ENCODE measurements around the gene SERPINB3. TPM values are rescaled to one million over a fixed set of nuclear protein-coding genes. Genes with fewer than 3 reads are reported as not detected.

The SERPINB3 gene
- total RNA-seq, 6 experiments from 2014 or later: not detected

DNA sequence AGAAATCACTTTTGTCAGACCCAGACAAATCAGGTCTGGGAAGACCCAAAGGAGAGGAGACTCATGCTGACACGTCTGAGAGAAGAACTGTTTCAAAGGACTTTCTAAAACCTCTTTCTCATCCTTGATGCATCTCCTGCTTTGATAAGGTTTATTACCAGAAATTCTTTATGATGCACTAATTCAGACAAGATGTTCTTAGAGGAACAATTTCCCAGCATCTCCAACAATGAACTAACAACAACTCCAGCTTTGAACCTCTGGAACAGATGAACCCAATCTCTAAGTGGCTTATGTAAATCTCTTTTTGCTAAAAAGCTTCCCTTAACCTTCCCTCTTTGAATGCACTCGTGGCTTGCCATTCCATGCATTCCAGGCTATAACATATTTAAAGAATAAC lies 25.2 kb upstream of the SERPINB3 start:
- DNase-seq: no peak
- intact Hi-C loops (cut with DNase I): no loop called here
- no peak for ATAC-seq
- peaks cover 0 to 9% (median 0%) of the 10 kb centered on the region in 4 donors for H3K4me1 ChIP-seq
- WGBS (ENCODE audit: insufficient coverage, low coverage, low lambda C conversion rate, missing lambda C conversion rate): 48% methylated on average over 2 of the region's 2 CpGs
- H3K27ac ChIP-seq: no peak overlapping the region
- TF ChIP-seq, protein P1, sequence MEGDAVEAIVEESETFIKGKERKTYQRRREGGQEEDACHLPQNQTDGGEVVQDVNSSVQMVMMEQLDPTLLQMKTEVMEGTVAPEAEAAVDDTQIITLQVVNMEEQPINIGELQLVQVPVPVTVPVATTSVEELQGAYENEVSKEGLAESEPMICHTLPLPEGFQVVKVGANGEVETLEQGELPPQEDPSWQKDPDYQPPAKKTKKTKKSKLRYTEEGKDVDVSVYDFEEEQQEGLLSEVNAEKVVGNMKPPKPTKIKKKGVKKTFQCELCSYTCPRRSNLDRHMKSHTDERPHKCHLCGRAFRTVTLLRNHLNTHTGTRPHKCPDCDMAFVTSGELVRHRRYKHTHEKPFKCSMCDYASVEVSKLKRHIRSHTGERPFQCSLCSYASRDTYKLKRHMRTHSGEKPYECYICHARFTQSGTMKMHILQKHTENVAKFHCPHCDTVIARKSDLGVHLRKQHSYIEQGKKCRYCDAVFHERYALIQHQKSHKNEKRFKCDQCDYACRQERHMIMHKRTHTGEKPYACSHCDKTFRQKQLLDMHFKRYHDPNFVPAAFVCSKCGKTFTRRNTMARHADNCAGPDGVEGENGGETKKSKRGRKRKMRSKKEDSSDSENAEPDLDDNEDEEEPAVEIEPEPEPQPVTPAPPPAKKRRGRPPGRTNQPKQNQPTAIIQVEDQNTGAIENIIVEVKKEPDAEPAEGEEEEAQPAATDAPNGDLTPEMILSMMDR (IDR thresholded peaks at IDR 0.05): no peak
- H3K27me3 ChIP-seq: no peaks in the 10 kb centered on the region
- H3K4me3 ChIP-seq: no peak overlapping the region
- no peaks in the 10 kb centered on the region for H3K36me3 ChIP-seq
- H3K9me3 ChIP-seq: no peaks in the 10 kb centered on the region

DNA sequence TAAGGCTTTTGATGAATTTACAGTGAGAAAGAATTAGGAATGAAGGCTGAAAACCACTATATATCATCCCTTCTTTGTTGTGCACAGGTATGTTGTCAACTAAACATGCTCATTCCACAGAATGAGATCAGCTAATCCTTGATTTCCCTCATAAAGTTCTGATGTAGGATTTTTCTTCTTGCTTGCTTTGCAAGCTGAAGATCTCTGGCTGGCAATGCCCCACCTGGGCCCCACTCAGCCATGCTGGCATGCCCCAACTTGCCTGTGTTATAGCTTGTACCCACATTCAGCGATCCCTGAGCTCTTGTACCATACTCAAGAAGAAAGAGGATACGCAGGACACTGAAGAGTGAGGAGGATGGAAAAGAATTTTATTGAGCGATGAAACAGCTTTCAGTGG lies 23.0 kb upstream of the SERPINB3 start:
- Histone ChIP-seq H3K27me3 (no peaks in the 10 kb centered on the region), H3K36me3 (no peaks in the 10 kb centered on the region), H3K4me3 (no peak overlapping the region), H3K9me3 (no peaks in the 10 kb centered on the region), H3K27ac (no peak overlapping the region), H3K4me1 (peaks cover 0 to 13% (median 4%) of the 10 kb centered on the region in 4 donors)
- intact Hi-C loops (cut with DNase I): no loop called here
- WGBS (ENCODE audit: insufficient coverage, low coverage, low lambda C conversion rate, missing lambda C conversion rate): 80% methylated on average over 2 of the region's 3 CpGs
- no peak for DNase-seq
- ATAC-seq: no peak
- TF ChIP-seq POLR2A (IDR thresholded peaks at IDR 0.05): no peak
- TF ChIP-seq, protein P1 (IDR thresholded peaks at IDR 0.05): no peak

DNA sequence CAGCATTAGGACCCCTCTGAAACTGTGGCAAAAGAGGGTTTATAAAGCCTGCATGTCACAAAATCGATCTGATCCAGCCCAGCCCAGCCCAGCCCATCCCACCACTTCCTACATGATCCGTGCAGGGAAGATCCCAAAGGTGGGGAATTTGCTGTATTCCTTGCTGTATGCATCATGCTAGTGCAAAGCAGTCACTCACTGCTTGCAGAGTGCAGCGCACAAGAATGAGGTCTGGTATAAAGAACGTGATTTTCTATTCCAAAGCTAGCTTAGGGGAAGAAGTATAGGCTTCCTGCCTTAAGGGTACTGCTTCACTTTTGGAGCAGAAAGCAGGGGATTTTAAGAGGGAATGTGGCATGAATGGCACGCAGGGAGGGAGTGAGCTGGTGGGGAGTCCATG lies 22.2 kb upstream of the SERPINB3 start:
- no peaks in the 10 kb centered on the region for H3K36me3 ChIP-seq
- no peaks in the 10 kb centered on the region for H3K27me3 ChIP-seq
- H3K4me3 ChIP-seq: no peak overlapping the region
- intact Hi-C loops (cut with DNase I): no loop called here
- H3K4me1 ChIP-seq: peaks cover 0 to 13% (median 4%) of the 10 kb centered on the region in 4 donors
- no peak overlapping the region for H3K27ac ChIP-seq
- no peaks in the 10 kb centered on the region for H3K9me3 ChIP-seq
- TF ChIP-seq, protein P1 (IDR thresholded peaks at IDR 0.05): no peak
- no peak for TF ChIP-seq POLR2A (IDR thresholded peaks at IDR 0.05)
- DNase-seq (no peak), ATAC-seq (no peak)
- 72% methylated on average over 5 of the region's 5 CpGs for WGBS (ENCODE audit: insufficient coverage, low coverage, low lambda C conversion rate, missing lambda C conversion rate)

DNA sequence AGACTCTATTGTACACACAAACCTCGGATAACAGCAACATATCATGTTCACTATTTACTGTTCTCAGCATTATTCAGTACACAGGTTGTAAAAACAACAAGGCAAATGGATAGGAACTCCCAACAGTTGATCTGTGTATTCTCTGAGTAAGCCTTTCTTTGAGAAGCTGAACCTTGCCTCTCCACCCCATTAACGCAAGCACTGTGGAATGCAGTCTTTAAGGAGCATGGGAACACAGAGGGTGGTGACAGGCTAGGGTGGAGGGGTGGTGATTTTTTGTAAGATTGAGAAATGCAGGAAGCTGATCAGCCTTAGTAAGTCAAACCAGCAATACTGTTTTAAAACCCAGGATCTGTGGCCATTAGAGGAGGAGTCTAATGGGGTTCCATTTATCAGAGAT lies 21.5 kb upstream of the SERPINB3 start:
- H3K27me3 ChIP-seq: no peaks in the 10 kb centered on the region
- WGBS (ENCODE audit: insufficient coverage, low coverage, low lambda C conversion rate, missing lambda C conversion rate): 35% methylated on average over 2 of the region's 2 CpGs
- H3K27ac ChIP-seq: no peak overlapping the region
- TF ChIP-seq, protein P1 (IDR thresholded peaks at IDR 0.05): no peak
- TF ChIP-seq POLR2A (IDR thresholded peaks at IDR 0.05): no peak
- DNase-seq: no peak
- H3K36me3 ChIP-seq: no peaks in the 10 kb centered on the region
- H3K4me3 ChIP-seq: no peak overlapping the region
- peaks cover 0 to 13% (median 4%) of the 10 kb centered on the region in 4 donors for H3K4me1 ChIP-seq
- no peak for ATAC-seq
- intact Hi-C loops (cut with DNase I): no loop called here
- H3K9me3 ChIP-seq: no peaks in the 10 kb centered on the region
